HepG2 (cell line): Measurements from ENCODE around the gene APOBEC3H. TPM values are rescaled to one million over a fixed set of nuclear protein-coding genes. Genes with fewer than 3 reads are reported as not detected.

Experiments used
- ARID2 ChIP-seq: sonication (generic); formaldehyde crosslinking; IDR thresholded peaks from 2 replicates; pipeline ENCODE4 v1.8.1; 2022; ENCODE audit warnings: mild to moderate bottlenecking, missing genetic modification reagents, borderline replicate concordance
- ARNT2 ChIP-seq: sonication (generic); formaldehyde crosslinking; IDR thresholded peaks from 2 replicates; pipeline ENCODE4 v1.8.0; 2022; ENCODE audit warnings: mild to moderate bottlenecking, low read depth, missing genetic modification reagents, moderate library complexity
- CSRNP1 ChIP-seq: sonication (generic); formaldehyde crosslinking; IDR thresholded peaks from 2 replicates; pipeline ENCODE4 v1.8.1; 2023; ENCODE audit warnings: mild to moderate bottlenecking, missing genetic modification reagents
- CTCF ChIP-seq: sonication (generic); formaldehyde crosslinking; IDR thresholded peaks from 2 replicates; pipeline ENCODE4 v1.5.0; 2020; ENCODE audit warnings: mild to moderate bottlenecking, missing genetic modification reagents, moderate library complexity
- FOSL1 ChIP-seq: sonication (generic); formaldehyde crosslinking; IDR thresholded peaks from 2 replicates; pipeline ENCODE4 v1.9.0; 2021; ENCODE audit warnings: missing genetic modification reagents, borderline replicate concordance
- HNF1B ChIP-seq: sonication (generic); formaldehyde crosslinking; IDR thresholded peaks from 2 replicates; pipeline ENCODE4 v1.5.1; 2020; ENCODE audit warnings: mild to moderate bottlenecking, moderate library complexity, missing genetic modification reagents
- HOMEZ ChIP-seq: IDR thresholded peaks from 2 replicates; pipeline ENCODE4 v1.6.1; 2016; ENCODE audit warnings: low read depth
- IRF1 ChIP-seq: sonication (generic); formaldehyde crosslinking; IDR thresholded peaks from 2 replicates; pipeline ENCODE4 v1.4.0; 2020; ENCODE audit warnings: low read depth, mild to moderate bottlenecking, missing genetic modification reagents
- MAFK ChIP-seq, 2 experiments: IDR thresholded peaks in 1 of 2; conservative IDR thresholded peaks in 1 of 2; 2 replicates each; pipeline ENCODE4 v1.6.1; 2011; ENCODE audit warnings: improper control_type of control experiment in 2 of 2, low read length in 2 of 2
- NCOR1 ChIP-seq: fragments of 200-600 bp; sonication (generic); IDR thresholded peaks from 2 replicates; pipeline ENCODE4 v1.7.0; 2017; ENCODE audit warnings: antibody characterized with exemption, low read length, borderline replicate concordance
- NFKBIZ ChIP-seq: IDR thresholded peaks from 2 replicates; pipeline ENCODE4 v1.6.1; 2018; ENCODE audit warnings: missing genetic modification reagents, missing compliant biosample characterization
- NKX3-1 ChIP-seq: sonication (generic); formaldehyde crosslinking; IDR thresholded peaks from 2 replicates; pipeline ENCODE4 v1.5.0; 2020; ENCODE audit warnings: missing genetic modification reagents
- RAD21 ChIP-seq: fragments of 450-650 bp; formaldehyde crosslinking; IDR thresholded peaks from 2 replicates; pipeline ENCODE4 v1.5.0; 2020; ENCODE audit warnings: mild to moderate bottlenecking
- RORA ChIP-seq: sonication (generic); formaldehyde crosslinking; IDR thresholded peaks from 2 replicates; pipeline ENCODE4 v1.5.0; 2020; ENCODE audit warnings: mild to moderate bottlenecking, missing genetic modification reagents, moderate library complexity
- SAP130 ChIP-seq: IDR thresholded peaks from 2 replicates; pipeline ENCODE4 v1.6.1; 2016; ENCODE audit warnings: low read depth
- STAG1 ChIP-seq: sonication (generic); formaldehyde crosslinking; IDR thresholded peaks from 2 replicates; pipeline ENCODE4 v1.4.0; 2020; ENCODE audit warnings: missing genetic modification reagents
- ZBTB38 ChIP-seq: sonication (generic); formaldehyde crosslinking; IDR thresholded peaks from 2 replicates; pipeline ENCODE4 v1.5.1; 2020; ENCODE audit warnings: mild to moderate bottlenecking, missing genetic modification reagents
- ZBTB42 ChIP-seq: sonication (generic); formaldehyde crosslinking; IDR thresholded peaks from 2 replicates; pipeline ENCODE4 v1.5.0; 2020; ENCODE audit warnings: mild to moderate bottlenecking, missing genetic modification reagents
- ZC3H13 ChIP-seq: sonication (generic); formaldehyde crosslinking; IDR thresholded peaks from 2 replicates; pipeline ENCODE4 v1.8.1; 2023; ENCODE audit warnings: mild to moderate bottlenecking, missing genetic modification reagents, moderate library complexity
- ZNF615 ChIP-seq: sonication (generic); formaldehyde crosslinking; IDR thresholded peaks from 2 replicates; pipeline ENCODE4 v1.5.0; 2020; ENCODE audit warnings: mild to moderate bottlenecking, missing genetic modification reagents, borderline replicate concordance
- ZNF776 ChIP-seq: sonication (generic); formaldehyde crosslinking; IDR thresholded peaks from 2 replicates; pipeline ENCODE4 v1.4.0; 2020; ENCODE audit warnings: mild to moderate bottlenecking, missing genetic modification reagents
- ZNF878 ChIP-seq: sonication (generic); formaldehyde crosslinking; IDR thresholded peaks from 2 replicates; pipeline ENCODE4 v1.8.1; 2023; ENCODE audit warnings: mild to moderate bottlenecking, missing genetic modification reagents, moderate library complexity
- ZNF891 ChIP-seq: sonication (generic); formaldehyde crosslinking; IDR thresholded peaks from 2 replicates; pipeline ENCODE4 v1.5.0; 2020; ENCODE audit warnings: mild to moderate bottlenecking, missing genetic modification reagents
- polyA plus RNA-seq, 8 experiments: library from polyadenylated mRNA; depleted of rRNA in 3 of 8; stranded (reverse) in 7 of 8; unstranded in 1 of 8; fragments of >200 nt; fragmentation: Illumina TruSeq in 4 of 8; extraction: Trizol in 4 of 8; gene quantifications; 2 replicates each; pipeline versions ENCODE4 v1.2.1 to v1.2.3, GENCODE V29; 2011 to 2016; ENCODE audit warnings: low read depth in 4 of 8, missing spikeins in 1 of 8, mixed read lengths in 1 of 8; ENCODE audit not compliant: insufficient read depth in 1 of 8
- total RNA-seq, 5 experiments: library from RNA; depleted of rRNA; stranded (reverse); fragments of >200 nt; fragmentation: Illumina TruSeq; extraction: Trizol; gene quantifications; 2 replicates each; pipeline ENCODE4 v1.2.3, GENCODE V29; 2016; ENCODE audit warnings: low read depth in 1 of 5

The APOBEC3H gene
- total and polyA plus RNA-seq, 2 of the 13 experiments (the other 11 are each of a cell fraction or from before 2014, with no cell fraction given), result 0.18 to 0.31 TPM

GRCh38 chr22:39135092-39135896, 38.2 kb downstream of the APOBEC3H start (continued):
- TF ChIP-seq RAD21 (peak; percentile 84), STAG1 (CRISPR knock-in tag) (peak; percentile 88), CSRNP1 (CRISPR knock-in tag) (no peak), ZNF776 (CRISPR knock-in tag) (no peak), FOSL1 (no peak), MAFK (conservative IDR thresholded peaks at IDR 0.05 in 1 of 2, IDR thresholded peaks at IDR 0.05 in 1 of 2; ENCODE audit: low read length in 2 of 2) (no peak), HOMEZ (CRISPR knock-in tag) (no peak), NKX3-1 (no peak), ZNF615 (CRISPR knock-in tag) (no peak), CTCF (CRISPR knock-in tag) (peak; percentile 88), ZC3H13 (CRISPR knock-in tag) (no peak), HNF1B (CRISPR knock-in tag) (no peak), ZBTB38 (CRISPR knock-in tag) (no peak), IRF1 (no peak), ZNF891 (no peak), ARNT2 (CRISPR knock-in tag) (no peak), RORA (CRISPR knock-in tag) (no peak), ZBTB42 (CRISPR knock-in tag) (peak; percentile 96), ZNF878 (CRISPR knock-in tag) (no peak), NCOR1 (no peak), NFKBIZ (CRISPR knock-in tag) (no peak), SAP130 (0 out of 2 replicates have a peak, but pooled peaks have one; percentile 11), ARID2 (CRISPR knock-in tag) (no peak)
